CD4-positive, alpha-beta T cell (primary cell): Measurements from ENCODE around the gene CDC42EP3. TPM values are rescaled to one million over a fixed set of nuclear protein-coding genes. Genes with fewer than 3 reads are reported as not detected.

Source experiments
- ATAC-seq: fragments of 200-7000 bp; cut with Tn5 transposase; one replicate; pipeline ENCODE4 v1.10.0; 2022; ENCODE audit warnings: mild to moderate bottlenecking; ENCODE audit not compliant: poor library complexity
- CTCF ChIA-PET: fragments of 350-600 bp; sonication (Branson Sonifier 250); formaldehyde crosslinking; loops from one replicate; lab custom pipeline; 2021; ENCODE audit warnings: antibody characterized with exemption, inconsistent platforms; lab: Charles Lee
- POLR2A ChIA-PET: fragments of 350-600 bp; sonication (Branson Sonifier 250); formaldehyde crosslinking; loops from one replicate; lab custom pipeline; 2021; ENCODE audit warnings: antibody characterized with exemption, inconsistent platforms; lab: Charles Lee
- DNase-seq, 14 experiments: peaks; one replicate each; pipeline ENCODE4 v3.0.0-alpha.2; 2013 to 2020; ENCODE audit warnings: mixed read lengths in 2 of 14
- H3K27ac ChIP-seq, 2 donors: one replicate each; pipeline versions ENCODE4 v1.5.1 to v1.7.0; 2013; ENCODE audit warnings: low read length in 2 of 2, low read depth in 1 of 2, mild to moderate bottlenecking in 1 of 2
- H3K27me3 ChIP-seq, 2 experiments: 1 replicate in 1 of 2; 2 replicates in 1 of 2; pipeline versions ENCODE4 v1.6.1 to v1.7.0; 2013; ENCODE audit warnings: low read length in 2 of 2, control low read depth in 1 of 2, mild to moderate bottlenecking in 1 of 2, moderate library complexity in 1 of 2; ENCODE audit not compliant: insufficient read depth in 2 of 2, control insufficient read depth in 1 of 2
- H3K36me3 ChIP-seq: one replicate; pipeline ENCODE4 v1.6.1; 2013; ENCODE audit warnings: low read length, control low read depth; ENCODE audit not compliant: insufficient read depth
- H3K4me1 ChIP-seq: one replicate; pipeline ENCODE4 v1.6.1; 2013; ENCODE audit warnings: low read length, control low read depth; ENCODE audit not compliant: insufficient read depth
- H3K4me3 ChIP-seq: one replicate; pipeline ENCODE4 v1.5.1; 2013; ENCODE audit warnings: mild to moderate bottlenecking, low read length, moderate library complexity
- H3K9me3 ChIP-seq, 2 experiments: 1 replicate in 1 of 2; 2 replicates in 1 of 2; pipeline versions ENCODE4 v1.6.1 to v1.7.0; 2013; ENCODE audit warnings: low read length in 2 of 2, mild to moderate bottlenecking in 2 of 2, control low read depth in 1 of 2, moderate library complexity in 1 of 2; ENCODE audit not compliant: control insufficient read depth in 1 of 2, insufficient read depth in 1 of 2
- H3K27ac Mint-ChIP-seq: one replicate; pipeline ENCODE4 v1.8.0; 2020; ENCODE audit warnings: mixed read lengths
- H3K27me3 Mint-ChIP-seq: one replicate; pipeline ENCODE4 v1.8.0; 2021; ENCODE audit warnings: mixed read lengths
- H3K36me3 Mint-ChIP-seq: one replicate; pipeline ENCODE4 v1.8.0; 2021; ENCODE audit warnings: low read depth, mixed read lengths
- H3K4me1 Mint-ChIP-seq: one replicate; pipeline ENCODE4 v1.8.0; 2021; ENCODE audit warnings: low read depth, mixed read lengths
- H3K4me3 Mint-ChIP-seq: one replicate; pipeline ENCODE4 v1.8.0; 2020; ENCODE audit warnings: mild to moderate bottlenecking, mixed read lengths
- H3K9me3 Mint-ChIP-seq: one replicate; pipeline ENCODE4 v1.8.0; 2020; ENCODE audit warnings: mixed read lengths
- intact Hi-C, 2 experiments: fragments of 100-400 bp; cut with DNase I in 1 of 2; cut with micrococcal nuclease in 1 of 2; formaldehyde crosslinking; loops; one replicate each; pipeline versions ENCODE4 v1.15.1 to v1.9.0; 2023 to 2025; cut with DNase I, micrococcal nuclease
- total RNA-seq, 174 experiments: library from RNA in 2 of 174; stranded (reverse) in 2 of 174; gene quantifications; one replicate each; pipeline ENCODE4 v1.2.3 and lab custom pipeline; 2021 to 2026
- TF ChIP-seq, protein P1 (sequence below): fragments of 200-600 bp; IDR thresholded peaks from one replicate; pipeline ENCODE4 v1.8.0; 2022; ENCODE audit warnings: antibody characterized with exemption, mild to moderate bottlenecking

The CDC42EP3 gene
- total RNA-seq, 2 experiments from 2014 or later = 20.6 to 24.1 TPM

DNA sequence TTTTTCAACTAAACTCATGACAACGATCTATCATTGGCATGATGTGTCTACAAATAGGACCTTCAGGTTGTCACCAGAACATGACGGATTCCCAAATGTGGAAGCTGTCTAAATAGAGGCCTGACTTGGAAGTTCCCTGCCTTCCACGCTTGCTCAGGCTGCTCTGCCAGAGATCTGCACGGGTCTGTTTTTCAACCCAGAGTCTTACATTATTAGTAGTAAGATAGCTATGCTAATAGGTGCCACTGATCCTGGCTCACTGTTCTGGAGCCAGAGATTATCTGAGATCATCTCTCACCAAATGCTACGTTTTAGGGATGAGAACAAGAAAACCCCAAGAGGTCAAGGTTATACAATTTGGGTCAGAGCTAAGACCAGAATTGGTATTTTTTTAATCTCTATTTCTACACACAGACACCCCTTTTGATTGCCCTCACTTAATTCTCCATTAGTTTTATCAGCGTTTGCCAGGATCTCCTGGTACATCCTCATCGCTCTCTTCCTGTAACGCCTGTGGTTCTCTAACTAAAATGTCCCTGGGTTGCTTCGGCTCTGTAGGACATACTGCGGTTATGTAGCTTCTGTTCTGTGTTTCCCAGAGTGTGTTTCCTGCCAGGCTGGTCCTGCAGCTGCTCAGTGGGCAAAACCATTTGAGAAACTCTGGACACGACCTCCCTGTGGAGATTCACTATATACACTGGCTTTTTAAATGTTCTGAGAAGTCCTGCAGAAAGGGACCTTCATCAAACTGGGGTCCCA lies 5.7 kb downstream of the CDC42EP3 start:
- POLR2A ChIA-PET = interaction anchor here (0.5 to 2.0 kb wide), 9 partner anchors 10 to 116 kb away, joined by 3 to 9 read pairs (median 4); no protein-coding TSS in a partner anchor
- Mint-ChIP-seq H3K4me1 (peaks cover 96% of the 10 kb centered on the region), H3K9me3 (no peaks in the 10 kb centered on the region), H3K27ac (peak overlapping the region; percentile 60), H3K27me3 (no peaks in the 10 kb centered on the region), H3K36me3 (peaks cover 50% of the 10 kb centered on the region), H3K4me3 (peak overlapping the region; percentile 36)
- Histone ChIP-seq H3K27me3 (no peaks in the 10 kb centered on the region), H3K4me3 (no peak overlapping the region), H3K36me3 (peaks cover 30% of the 10 kb centered on the region), H3K4me1 (peaks cover 79% of the 10 kb centered on the region), H3K9me3 (no peaks in the 10 kb centered on the region), H3K27ac (no peak overlapping the region)
- ATAC-seq (no peak), DNase-seq (peak in 1 of 14 experiments; percentile 41)
- CTCF ChIA-PET = interaction anchor here (1.3 to 1.8 kb wide), 3 partner anchors 9 to 66 kb away, joined by 3 to 5 read pairs (median 3); no protein-coding TSS in a partner anchor
- intact Hi-C loops = loop anchor here in 1 of 2 experiments (2.0 kb wide), 1 partner anchor 13 kb away; no protein-coding TSS in a partner anchor
- TF ChIP-seq, protein P1, sequence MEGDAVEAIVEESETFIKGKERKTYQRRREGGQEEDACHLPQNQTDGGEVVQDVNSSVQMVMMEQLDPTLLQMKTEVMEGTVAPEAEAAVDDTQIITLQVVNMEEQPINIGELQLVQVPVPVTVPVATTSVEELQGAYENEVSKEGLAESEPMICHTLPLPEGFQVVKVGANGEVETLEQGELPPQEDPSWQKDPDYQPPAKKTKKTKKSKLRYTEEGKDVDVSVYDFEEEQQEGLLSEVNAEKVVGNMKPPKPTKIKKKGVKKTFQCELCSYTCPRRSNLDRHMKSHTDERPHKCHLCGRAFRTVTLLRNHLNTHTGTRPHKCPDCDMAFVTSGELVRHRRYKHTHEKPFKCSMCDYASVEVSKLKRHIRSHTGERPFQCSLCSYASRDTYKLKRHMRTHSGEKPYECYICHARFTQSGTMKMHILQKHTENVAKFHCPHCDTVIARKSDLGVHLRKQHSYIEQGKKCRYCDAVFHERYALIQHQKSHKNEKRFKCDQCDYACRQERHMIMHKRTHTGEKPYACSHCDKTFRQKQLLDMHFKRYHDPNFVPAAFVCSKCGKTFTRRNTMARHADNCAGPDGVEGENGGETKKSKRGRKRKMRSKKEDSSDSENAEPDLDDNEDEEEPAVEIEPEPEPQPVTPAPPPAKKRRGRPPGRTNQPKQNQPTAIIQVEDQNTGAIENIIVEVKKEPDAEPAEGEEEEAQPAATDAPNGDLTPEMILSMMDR = no peak

DNA sequence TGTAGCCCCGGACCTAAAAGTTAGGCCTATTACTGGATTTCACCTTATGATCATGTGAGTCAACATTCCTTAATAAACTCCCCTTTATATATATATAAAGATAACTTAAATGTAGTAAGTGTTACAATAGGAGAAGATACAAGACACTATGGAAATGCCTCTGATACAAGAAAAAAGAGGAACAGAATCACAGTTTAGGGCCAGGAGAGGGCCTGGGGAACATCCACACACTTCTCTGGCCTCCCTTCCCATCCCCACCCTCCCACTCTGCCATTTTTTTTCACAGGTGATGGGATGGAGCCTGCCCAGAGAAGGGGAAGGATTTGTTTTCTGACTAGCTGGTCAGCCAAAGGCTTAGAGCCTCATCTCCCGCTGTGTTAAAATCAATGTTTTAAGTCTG lies 6.4 kb downstream of the CDC42EP3 start:
- ChIA-PET CTCF (interaction anchor here (1.8 kb wide), 1 partner anchor 8 kb away, joined by 5 read pairs; no protein-coding TSS in a partner anchor), POLR2A (interaction anchor here (0.7 to 2.0 kb wide), 3 partner anchors 42 to 66 kb away, joined by 3 to 9 read pairs (median 3); no protein-coding TSS in a partner anchor)
- ATAC-seq = no peak
- H3K27me3 Mint-ChIP-seq = no peaks in the 10 kb centered on the region
- Histone ChIP-seq H3K9me3 (no peaks in the 10 kb centered on the region), H3K4me3 (no peak overlapping the region), H3K27ac (peak overlapping the region in 1 of 2 donors; percentile 2), H3K4me1 (peaks cover 79% of the 10 kb centered on the region), H3K27me3 (no peaks in the 10 kb centered on the region), H3K36me3 (peaks cover 33% of the 10 kb centered on the region)
- no peak for DNase-seq
- H3K36me3 Mint-ChIP-seq = peaks cover 48% of the 10 kb centered on the region
- peak overlapping the region; percentile 60 for H3K27ac Mint-ChIP-seq
- no peaks in the 10 kb centered on the region for H3K9me3 Mint-ChIP-seq
- H3K4me3 Mint-ChIP-seq = no peak overlapping the region
- TF ChIP-seq, protein P1 = no peak
- intact Hi-C loops = no loop called here
- peaks cover 96% of the 10 kb centered on the region for H3K4me1 Mint-ChIP-seq

DNA sequence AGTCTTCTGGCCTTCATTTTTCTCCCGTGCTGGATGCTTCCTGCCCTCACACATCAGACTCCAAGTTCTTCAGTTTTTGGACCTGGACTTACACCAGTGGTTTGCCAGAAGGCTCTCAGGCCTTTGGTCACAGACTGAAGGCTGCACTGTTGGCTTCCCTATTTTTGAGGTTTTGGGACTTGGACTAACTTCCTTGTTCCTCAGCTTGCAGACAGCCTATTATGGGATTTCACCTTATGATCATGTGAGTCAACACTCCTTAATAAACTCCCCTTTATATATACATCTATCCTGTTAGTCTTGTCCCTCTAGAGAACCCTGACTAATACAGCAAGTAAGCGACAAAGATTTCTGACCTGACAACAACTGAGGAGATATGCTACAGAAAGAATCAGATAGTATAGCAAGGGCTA lies 7.2 kb downstream of the CDC42EP3 start:
- H3K27ac ChIP-seq = no peak overlapping the region
- TF ChIP-seq, protein P1 = no peak
- H3K27me3 ChIP-seq = no peaks in the 10 kb centered on the region
- H3K27ac Mint-ChIP-seq = peak overlapping the region; percentile 60
- no peaks in the 10 kb centered on the region for H3K9me3 Mint-ChIP-seq
- H3K36me3 Mint-ChIP-seq = peaks cover 52% of the 10 kb centered on the region
- H3K36me3 ChIP-seq = peaks cover 34% of the 10 kb centered on the region
- ChIA-PET CTCF (interaction anchor here (1.0 kb wide), 1 partner anchor 16 kb away, joined by 4 read pairs; no protein-coding TSS in a partner anchor), POLR2A (interaction anchor here (1.6 kb wide), 1 partner anchor 65 kb away, joined by 4 read pairs; no protein-coding TSS in a partner anchor)
- no peak overlapping the region for H3K4me3 ChIP-seq
- intact Hi-C loops = no loop called here
- H3K27me3 Mint-ChIP-seq = no peaks in the 10 kb centered on the region
- ATAC-seq = no peak
- H3K9me3 ChIP-seq = no peaks in the 10 kb centered on the region
- H3K4me1 ChIP-seq = peaks cover 80% of the 10 kb centered on the region
- peak in 2 of 14 experiments; percentile 36 to 55 for DNase-seq
- no peak overlapping the region for H3K4me3 Mint-ChIP-seq
- peaks cover 96% of the 10 kb centered on the region for H3K4me1 Mint-ChIP-seq
